Endothelial cell of umbilical vein (primary cell): ENCODE measurements around the gene CYSLTR2. TPM values are rescaled to one million over a fixed set of nuclear protein-coding genes. Genes with fewer than 3 reads are reported as not detected.

ENCODE experiments used
- BruUV-seq: library from RNA; stranded (reverse); fragments of 400-500 nt; replicated peaks from 2 replicates; lab custom pipeline; 2021; lab: Mats Ljungman, UMichigan
- CTCF ChIA-PET: fragments of 300-600, 350-600 bp; sonication (Branson Sonifier 250); formaldehyde crosslinking; loops from one replicate; lab custom pipeline; 2021; ENCODE audit warnings: antibody characterized with exemption, inconsistent platforms; lab: Charles Lee
- POLR2A ChIA-PET: fragments of 300-600, 350-600 bp; sonication (Branson Sonifier 250); formaldehyde crosslinking; loops from one replicate; lab custom pipeline; 2021; ENCODE audit warnings: antibody characterized with exemption, inconsistent platforms; lab: Charles Lee
- DNase-seq: peaks from one replicate; pipeline ENCODE4 v3.0.0-alpha.2; 2011; ENCODE audit warnings: low read depth, low spot score
- FAIRE-seq: peaks from 2 replicates; lab custom pipeline; 2011; peaks lifted over from hg19 to GRCh38; lab: Jason Lieb, UNC
- H2AFZ ChIP-seq: 2 replicates; pipeline ENCODE4 v1.6.0; 2012; ENCODE audit warnings: low read depth, low read length, control low read depth, inconsistent platforms
- H3K27ac ChIP-seq: 2 replicates; pipeline ENCODE4 v1.5.1; 2011; ENCODE audit warnings: low read depth, mild to moderate bottlenecking, control low read depth, low read length, moderate library complexity; ENCODE audit not compliant: insufficient read depth
- H3K27me3 ChIP-seq, 2 experiments: 2 replicates each; pipeline versions ENCODE4 v1.6.0 to v1.6.1; 2011; ENCODE audit warnings: low read length in 2 of 2, mixed read lengths in 1 of 2; ENCODE audit not compliant: control insufficient read depth in 2 of 2, insufficient read depth in 2 of 2
- H3K36me3 ChIP-seq, 2 experiments: 2 replicates in 1 of 2; 3 replicates in 1 of 2; pipeline ENCODE4 v1.5.1; 2011; ENCODE audit warnings: low read length in 2 of 2, mild to moderate bottlenecking in 1 of 2, moderate library complexity in 1 of 2; ENCODE audit not compliant: control insufficient read depth in 2 of 2, insufficient read depth in 2 of 2; ENCODE audit errors: extremely low read depth in 1 of 2
- H3K4me1 ChIP-seq: 3 replicates; pipeline ENCODE4 v1.5.1; 2011; ENCODE audit warnings: mild to moderate bottlenecking, low read length; ENCODE audit not compliant: control insufficient read depth, insufficient read depth; ENCODE audit errors: extremely low read depth
- H3K4me2 ChIP-seq: 2 replicates; pipeline ENCODE4 v1.6.1; 2011; ENCODE audit warnings: low read length, control low read depth, mixed read lengths; ENCODE audit not compliant: insufficient read depth
- H3K4me3 ChIP-seq, 3 experiments: fragments of 200-600 bp in 1 of 3; sonication (generic), shearing (Covaris generic) in 1 of 3; replicated peaks in 1 of 3; 2 replicates each; pipeline ENCODE4 v1.5.1; 2011 to 2016; ENCODE audit warnings: control low read depth in 3 of 3, low read length in 3 of 3, mild to moderate bottlenecking in 2 of 3, inconsistent platforms in 1 of 3, low read depth in 1 of 3, moderate library complexity in 1 of 3; ENCODE audit not compliant: insufficient read depth in 1 of 3
- H3K79me2 ChIP-seq: 2 replicates; pipeline ENCODE4 v1.6.0; 2012; ENCODE audit warnings: low read length, inconsistent platforms; ENCODE audit not compliant: control insufficient read depth, insufficient read depth
- H3K9ac ChIP-seq: replicated peaks from 2 replicates; pipeline ENCODE3; 2011; ENCODE audit warnings: low read length, control low read depth; ENCODE audit not compliant: insufficient read depth; ENCODE audit errors: extremely low read depth
- H3K9me1 ChIP-seq: replicated peaks from 3 replicates; pipeline ENCODE4 v1.6.0; 2011; ENCODE audit warnings: mild to moderate bottlenecking, low read length; ENCODE audit not compliant: control insufficient read depth, insufficient read depth; ENCODE audit errors: extremely low read depth
- H3K9me3 ChIP-seq: replicated peaks from 2 replicates; pipeline ENCODE4 v1.5.1; 2012; ENCODE audit warnings: low read length, inconsistent platforms; ENCODE audit not compliant: control insufficient read depth, insufficient read depth
- H4K20me1 ChIP-seq: replicated peaks from 2 replicates; pipeline ENCODE3; 2011; ENCODE audit warnings: mild to moderate bottlenecking, low read length; ENCODE audit not compliant: control insufficient read depth, insufficient read depth; ENCODE audit errors: extremely low read depth
- CTCF ChIP-seq, 2 donors: IDR thresholded peaks; 1 replicate in 1 of 2; 2 replicates in 1 of 2; pipeline ENCODE4 v1.5.1; 2011; ENCODE audit warnings: low read length in 2 of 2, mild to moderate bottlenecking in 2 of 2, moderate library complexity in 2 of 2, control low read depth in 1 of 2, inconsistent platforms in 1 of 2, low read depth in 1 of 2; ENCODE audit not compliant: insufficient read depth in 1 of 2; ENCODE audit errors: extremely low read depth in 1 of 2
- EZH2 ChIP-seq: IDR thresholded peaks from 2 replicates; pipeline ENCODE4 v1.6.1; 2012; ENCODE audit warnings: borderline replicate concordance, low read depth, mild to moderate bottlenecking, moderate library complexity, low read length, inconsistent platforms; ENCODE audit not compliant: severe bottlenecking
- FOS ChIP-seq: IDR thresholded peaks from 2 replicates; pipeline ENCODE4 v1.6.1; 2011; ENCODE audit warnings: mild to moderate bottlenecking, low read length, moderate library complexity, borderline replicate concordance; ENCODE audit not compliant: insufficient read depth
- GATA2 ChIP-seq: IDR thresholded peaks from 2 replicates; pipeline ENCODE4 v1.7.0; 2011; ENCODE audit warnings: low read depth, mild to moderate bottlenecking, moderate library complexity, mixed read lengths, low read length; ENCODE audit not compliant: insufficient read length, insufficient read depth
- JUN ChIP-seq: IDR thresholded peaks from 2 replicates; pipeline ENCODE4 v1.6.1; 2011; ENCODE audit warnings: borderline replicate concordance, low read depth; ENCODE audit not compliant: insufficient read length, insufficient read depth
- MYC ChIP-seq: IDR thresholded peaks from one replicate; pipeline ENCODE4 v1.6.1; 2011; ENCODE audit warnings: mild to moderate bottlenecking, low read depth, low read length
- POLR2A ChIP-seq: IDR thresholded peaks from 2 replicates; pipeline ENCODE4 v1.6.1; 2012; ENCODE audit warnings: low read depth, mild to moderate bottlenecking, control low read depth, low read length
- POLR2AphosphoS5 ChIP-seq: IDR thresholded peaks from 2 replicates; pipeline ENCODE4 v1.6.1; 2012; ENCODE audit warnings: low read depth, mild to moderate bottlenecking, control low read depth, low read length, moderate library complexity; ENCODE audit not compliant: insufficient read depth
- dilution Hi-C: fragments of 300-500 bp; cut with MboI; formaldehyde crosslinking; loops from one replicate; pipeline ENCODE4 v1.15.0; 2019; ENCODE audit warnings: low sequenced_read_pairs; ENCODE audit not compliant: extremely low pct_ligation_motif_present
- intact Hi-C: fragments of 100-400 bp; cut with micrococcal nuclease; formaldehyde crosslinking; loops from one replicate; pipeline ENCODE4 v1.10.0; 2022
- polyA plus RNA-seq, 4 experiments: library from polyadenylated mRNA; depleted of rRNA in 3 of 4; stranded (reverse) in 3 of 4; unstranded in 1 of 4; fragments of >200 nt; gene quantifications; 2 replicates each; pipeline versions ENCODE4 v1.2.1 to v1.2.3, GENCODE V29; 2011 to 2012; ENCODE audit warnings: missing spikeins in 1 of 4
- total RNA-seq: library from RNA; stranded (reverse); gene quantifications from 2 replicates; pipeline ENCODE4 v1.2.3, GENCODE V29; 2021
- TF ChIP-seq, protein P1 (sequence below): IDR thresholded peaks from 2 replicates; pipeline ENCODE4 v1.6.1; 2011; ENCODE audit not compliant: insufficient read depth, insufficient read length

CYSLTR2 gene
- total and polyA plus RNA-seq, 2 donors (not counting 3 experiments of a cell fraction or from before 2014, with no cell fraction given): 0.10 to 0.31 TPM

- Histone ChIP-seq H3K4me2 (no peak overlapping the region), H3K27ac (no peak overlapping the region), H3K27me3 (peaks cover 6 to 8% of the 10 kb centered on the region in 2 experiments), H3K36me3 (no peaks in the 10 kb centered on the region), H3K4me1 (no peaks in the 10 kb centered on the region), H2AFZ (no peak overlapping the region), H3K79me2 (no peaks in the 10 kb centered on the region), H3K4me3 (no peak overlapping the region), H4K20me1 (no peaks in the 10 kb centered on the region), H3K9me3 (no peaks in the 10 kb centered on the region), H3K9ac (no peak overlapping the region), H3K9me1 (no peaks in the 10 kb centered on the region)
- TF ChIP-seq, protein P1, sequence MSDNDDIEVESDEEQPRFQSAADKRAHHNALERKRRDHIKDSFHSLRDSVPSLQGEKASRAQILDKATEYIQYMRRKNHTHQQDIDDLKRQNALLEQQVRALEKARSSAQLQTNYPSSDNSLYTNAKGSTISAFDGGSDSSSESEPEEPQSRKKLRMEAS: no peak
- no peak for TF ChIP-seq EZH2
- TF ChIP-seq POLR2A: no peak
- intact Hi-C loops: no loop called here
- no peak for DNase-seq
- POLR2A ChIA-PET: no interaction called here
- CTCF ChIA-PET: no interaction called here
- no peak for FAIRE-seq
- BruUV-seq: no TSS peak
- dilution Hi-C loops: no loop called here
Measured at GRCh38 chr13:48728876-48729275, 75.1 kb downstream of the CYSLTR2 start.

DNA sequence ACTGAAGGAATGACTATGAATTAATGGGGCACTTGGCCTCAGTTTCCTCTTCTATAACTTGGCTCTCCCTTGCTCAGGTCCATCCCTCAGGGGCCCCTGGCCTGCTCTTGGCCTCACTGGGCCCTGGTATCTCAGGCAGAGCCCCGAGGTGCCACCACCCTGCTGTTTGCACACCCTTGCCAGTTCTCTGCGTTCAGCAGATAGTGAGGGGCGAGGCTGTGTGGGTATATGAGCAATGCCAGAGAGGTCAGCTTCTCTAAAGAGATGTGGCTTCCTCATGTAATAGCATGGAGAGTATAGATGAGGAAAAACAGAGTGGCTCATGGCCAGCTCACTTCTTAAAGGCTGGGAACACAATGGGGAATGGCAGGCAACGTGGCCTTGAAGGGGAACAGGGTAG is 76.1 kb downstream of the CYSLTR2 start:
- Histone ChIP-seq H3K9me3 (no peaks in the 10 kb centered on the region), H3K27ac (no peak overlapping the region), H3K36me3 (no peaks in the 10 kb centered on the region), H3K4me2 (no peak overlapping the region), H4K20me1 (no peaks in the 10 kb centered on the region), H3K4me3 (no peak overlapping the region), H2AFZ (no peak overlapping the region), H3K79me2 (no peaks in the 10 kb centered on the region), H3K27me3 (peaks cover 4 to 6% of the 10 kb centered on the region in 2 experiments), H3K9me1 (no peaks in the 10 kb centered on the region), H3K9ac (no peak overlapping the region), H3K4me1 (no peaks in the 10 kb centered on the region)
- intact Hi-C loops: no loop called here
- no TSS peak for BruUV-seq
- DNase-seq (no peak), FAIRE-seq (no peak)
- ChIA-PET CTCF (interaction anchor here (0.6 to 0.7 kb wide), 2 partner anchors 11 to 150 kb away, joined by 3 to 4 read pairs; no protein-coding TSS in a partner anchor), POLR2A (no interaction called here)
- dilution Hi-C loops: no loop called here
- TF ChIP-seq, protein P1: no peak
- TF ChIP-seq GATA2: no peak
- TF ChIP-seq EZH2: no peak
- TF ChIP-seq CTCF (IDR thresholded peaks at IDR 0.05; ENCODE audit: extremely low read depth in 1 of 2, insufficient read depth in 1 of 2, low read depth in 1 of 2, low read length in 2 of 2): no peak
- TF ChIP-seq POLR2AphosphoS5: no peak
- no peak for TF ChIP-seq POLR2A
- no peak for TF ChIP-seq FOS
- no peak for TF ChIP-seq MYC
- TF ChIP-seq JUN: no peak
